Measurements from ENCODE around the gene RIT1.
A peak's percentile ranks its signal among the peaks of the same experiment; 100 is the strongest.

RIT1 gene

DNA sequence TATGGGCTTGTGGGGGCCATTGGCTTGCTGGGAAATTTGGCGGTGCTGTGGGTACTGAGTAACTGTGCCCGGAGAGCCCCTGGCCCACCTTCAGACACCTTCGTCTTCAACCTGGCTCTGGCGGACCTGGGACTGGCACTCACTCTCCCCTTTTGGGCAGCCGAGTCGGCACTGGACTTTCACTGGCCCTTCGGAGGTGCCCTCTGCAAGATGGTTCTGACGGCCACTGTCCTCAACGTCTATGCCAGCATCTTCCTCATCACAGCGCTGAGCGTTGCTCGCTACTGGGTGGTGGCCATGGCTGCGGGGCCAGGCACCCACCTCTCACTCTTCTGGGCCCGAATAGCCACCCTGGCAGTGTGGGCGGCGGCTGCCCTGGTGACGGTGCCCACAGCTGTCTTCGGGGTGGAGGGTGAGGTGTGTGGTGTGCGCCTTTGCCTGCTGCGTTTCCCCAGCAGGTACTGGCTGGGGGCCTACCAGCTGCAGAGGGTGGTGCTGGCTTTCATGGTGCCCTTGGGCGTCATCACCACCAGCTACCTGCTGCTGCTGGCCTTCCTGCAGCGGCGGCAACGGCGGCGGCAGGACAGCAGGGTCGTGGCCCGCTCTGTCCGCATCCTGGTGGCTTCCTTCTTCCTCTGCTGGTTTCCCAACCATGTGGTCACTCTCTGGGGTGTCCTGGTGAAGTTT lies 30.8 kb upstream of the RIT1 start:
- H3K4me3 ChIP-seq (ENCODE audit: control insufficient read depth, low read depth, low read length) = no peak overlapping the region
- TF ChIP-seq, protein P1, sequence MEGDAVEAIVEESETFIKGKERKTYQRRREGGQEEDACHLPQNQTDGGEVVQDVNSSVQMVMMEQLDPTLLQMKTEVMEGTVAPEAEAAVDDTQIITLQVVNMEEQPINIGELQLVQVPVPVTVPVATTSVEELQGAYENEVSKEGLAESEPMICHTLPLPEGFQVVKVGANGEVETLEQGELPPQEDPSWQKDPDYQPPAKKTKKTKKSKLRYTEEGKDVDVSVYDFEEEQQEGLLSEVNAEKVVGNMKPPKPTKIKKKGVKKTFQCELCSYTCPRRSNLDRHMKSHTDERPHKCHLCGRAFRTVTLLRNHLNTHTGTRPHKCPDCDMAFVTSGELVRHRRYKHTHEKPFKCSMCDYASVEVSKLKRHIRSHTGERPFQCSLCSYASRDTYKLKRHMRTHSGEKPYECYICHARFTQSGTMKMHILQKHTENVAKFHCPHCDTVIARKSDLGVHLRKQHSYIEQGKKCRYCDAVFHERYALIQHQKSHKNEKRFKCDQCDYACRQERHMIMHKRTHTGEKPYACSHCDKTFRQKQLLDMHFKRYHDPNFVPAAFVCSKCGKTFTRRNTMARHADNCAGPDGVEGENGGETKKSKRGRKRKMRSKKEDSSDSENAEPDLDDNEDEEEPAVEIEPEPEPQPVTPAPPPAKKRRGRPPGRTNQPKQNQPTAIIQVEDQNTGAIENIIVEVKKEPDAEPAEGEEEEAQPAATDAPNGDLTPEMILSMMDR (conservative IDR thresholded peaks at IDR 0.05; ENCODE audit: control insufficient read depth, insufficient read depth, low read depth, low read length) = no peak
- DNase-seq (ENCODE audit: low read depth) = no peak

DNA sequence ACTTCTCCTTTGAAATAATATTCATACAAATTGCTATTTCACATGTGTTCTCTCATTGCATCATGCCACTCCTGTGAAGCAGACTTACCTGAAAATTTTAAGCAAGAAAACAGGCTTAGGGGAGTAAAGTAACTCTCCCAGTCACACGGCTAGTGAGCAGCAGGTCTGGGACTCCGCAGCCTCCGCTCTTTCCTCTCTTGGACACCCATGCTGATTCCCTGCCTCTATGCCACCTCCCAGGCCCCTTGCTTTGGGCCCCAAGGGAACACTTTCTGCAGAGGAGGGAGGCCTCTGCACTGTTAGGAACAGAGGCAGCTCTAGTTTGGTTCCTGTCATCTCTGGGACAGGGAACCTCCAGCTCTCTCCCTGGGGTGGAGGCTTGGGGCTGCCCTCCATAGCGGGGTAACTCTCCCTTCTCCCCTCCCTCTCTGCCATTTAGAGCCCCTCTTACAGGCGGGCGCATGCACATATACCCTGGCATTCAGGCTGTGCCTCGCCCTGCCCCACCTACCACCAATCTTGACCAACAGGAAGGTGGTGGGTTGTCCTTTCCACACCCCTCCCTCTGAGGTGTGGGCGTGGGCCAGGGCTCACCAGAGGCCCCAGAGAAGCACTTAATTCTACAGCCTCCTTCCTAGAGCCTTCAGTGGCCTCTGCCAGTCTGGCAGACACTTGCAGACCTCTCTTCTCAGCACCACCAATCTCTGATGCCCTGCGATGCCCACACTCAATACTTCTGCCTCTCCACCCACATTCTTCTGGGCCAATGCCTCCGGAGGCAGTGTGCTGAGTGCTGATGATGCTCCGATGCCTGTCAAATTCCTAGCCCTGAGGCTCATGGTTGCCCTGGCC lies 30.1 kb upstream of the RIT1 start, which contains the start of gene RXFP4:
TSS of gene RXFP4 (plus strand) at position 646 of the 852 bp plus-strand sequence. CDS start at position 718, 72 bp downstream.
- H3K4me3 ChIP-seq (ENCODE audit: control insufficient read depth, low read depth, low read length) = no peak within 1 kb of the TSS
- DNase-seq (ENCODE audit: low read depth) = no peak
- TF ChIP-seq, protein P1 (conservative IDR thresholded peaks at IDR 0.05; ENCODE audit: control insufficient read depth, insufficient read depth, low read depth, low read length) = no peak

DNA sequence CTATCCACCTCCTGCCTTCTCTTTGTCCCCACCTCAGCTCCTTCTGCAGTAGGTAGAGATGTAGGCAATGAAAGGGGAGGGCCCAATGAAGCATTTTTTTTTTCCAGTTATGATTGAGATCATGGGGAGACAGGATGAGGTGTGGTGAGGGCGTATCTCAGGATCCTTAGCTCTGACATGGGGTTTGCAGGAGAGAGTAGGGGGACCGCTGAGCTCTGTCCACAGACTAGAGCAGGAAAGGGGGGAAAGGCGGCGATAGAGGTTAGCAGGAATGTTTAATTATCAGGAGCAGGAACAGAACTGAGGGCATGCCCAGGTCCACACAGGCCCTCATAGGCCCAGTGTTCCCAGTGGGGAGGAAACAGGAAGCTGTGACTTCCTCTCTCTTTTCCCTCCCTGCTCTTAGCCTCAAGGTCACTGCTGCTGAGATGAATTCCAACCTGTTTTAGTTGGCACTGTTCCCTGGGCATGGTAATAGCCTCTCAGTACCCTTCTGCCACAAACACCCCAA lies 29.4 kb upstream of the RIT1 start:
- TF ChIP-seq, protein P1 (conservative IDR thresholded peaks at IDR 0.05; ENCODE audit: control insufficient read depth, insufficient read depth, low read depth, low read length) = no peak
- DNase-seq (ENCODE audit: low read depth) = peak; percentile 40
- no peak overlapping the region for H3K4me3 ChIP-seq (ENCODE audit: control insufficient read depth, low read depth, low read length)

DNA sequence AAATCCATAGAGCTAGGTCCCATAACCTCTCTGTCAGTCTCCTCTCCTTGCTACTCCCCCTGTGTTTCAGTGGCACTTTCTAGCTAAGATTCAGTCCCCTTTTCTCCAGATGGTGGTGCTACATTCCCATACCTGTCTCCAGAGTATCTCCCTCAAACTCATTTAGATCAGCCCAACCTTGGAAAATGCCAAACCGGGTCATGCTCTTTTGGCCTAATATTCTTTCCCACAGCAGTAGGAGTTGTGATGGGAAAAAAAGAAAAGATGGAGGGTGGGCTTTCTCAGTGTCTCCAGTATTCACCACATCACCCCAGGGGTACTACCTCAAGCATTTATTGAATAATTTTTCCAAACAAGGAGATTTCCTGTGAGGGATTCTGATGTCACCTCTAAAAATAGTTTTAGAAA lies 27.1 kb upstream of the RIT1 start:
- DNase-seq (ENCODE audit: low read depth) = peak; percentile 71
- H3K4me3 ChIP-seq (ENCODE audit: control insufficient read depth, low read depth, low read length) = no peak overlapping the region
- TF ChIP-seq, protein P1 (conservative IDR thresholded peaks at IDR 0.05; ENCODE audit: control insufficient read depth, insufficient read depth, low read depth, low read length) = peak; percentile 71

DNA sequence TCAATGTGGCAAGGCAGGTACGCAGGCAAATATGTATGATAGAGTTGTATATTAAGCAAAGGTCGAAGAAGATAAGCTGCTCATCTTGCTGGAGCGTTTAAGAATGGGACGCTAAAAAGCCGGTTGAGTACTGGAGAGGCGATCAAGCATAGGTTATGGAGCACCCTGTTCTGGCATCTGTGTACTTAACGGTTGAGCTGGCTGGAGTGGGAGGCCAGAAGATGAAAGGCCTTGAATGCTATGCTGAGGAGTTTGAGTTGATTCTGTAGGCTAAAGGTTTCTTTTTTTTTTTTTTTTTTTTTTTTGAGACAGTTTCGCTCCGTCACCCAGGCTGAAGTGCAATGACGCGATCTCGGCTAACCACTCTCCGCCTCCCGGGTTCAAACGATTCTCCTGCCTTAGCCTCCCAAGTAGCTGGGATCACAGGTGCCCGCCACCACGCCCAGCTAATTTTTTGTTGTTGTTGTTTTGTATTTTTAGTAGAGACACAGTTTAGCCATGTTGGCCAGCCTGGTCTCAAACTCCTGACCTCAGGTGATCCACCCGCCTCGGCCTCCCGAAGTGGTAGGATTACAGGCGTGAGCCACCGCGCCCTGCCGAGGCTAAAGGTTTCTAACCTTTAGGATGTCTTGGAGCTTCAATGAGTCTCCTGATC lies 23.9 kb upstream of the RIT1 start:
- TF ChIP-seq, protein P1 (conservative IDR thresholded peaks at IDR 0.05; ENCODE audit: control insufficient read depth, insufficient read depth, low read depth, low read length) = no peak
- DNase-seq (ENCODE audit: low read depth) = no peak
- H3K4me3 ChIP-seq (ENCODE audit: control insufficient read depth, low read depth, low read length) = peak overlapping the region; percentile 80

Data from fibroblast of mammary gland (primary cell).